ENCODE measurements around the gene SPATA9.
A peak's percentile ranks its signal among the peaks of the same experiment; 100 is the strongest.
"Not testable (repeated sequence)": the region's sequence is repeated elsewhere in the genome, so short reads cannot be mapped to it uniquely, and the experiment has no call there.

Gene SPATA9

DNA sequence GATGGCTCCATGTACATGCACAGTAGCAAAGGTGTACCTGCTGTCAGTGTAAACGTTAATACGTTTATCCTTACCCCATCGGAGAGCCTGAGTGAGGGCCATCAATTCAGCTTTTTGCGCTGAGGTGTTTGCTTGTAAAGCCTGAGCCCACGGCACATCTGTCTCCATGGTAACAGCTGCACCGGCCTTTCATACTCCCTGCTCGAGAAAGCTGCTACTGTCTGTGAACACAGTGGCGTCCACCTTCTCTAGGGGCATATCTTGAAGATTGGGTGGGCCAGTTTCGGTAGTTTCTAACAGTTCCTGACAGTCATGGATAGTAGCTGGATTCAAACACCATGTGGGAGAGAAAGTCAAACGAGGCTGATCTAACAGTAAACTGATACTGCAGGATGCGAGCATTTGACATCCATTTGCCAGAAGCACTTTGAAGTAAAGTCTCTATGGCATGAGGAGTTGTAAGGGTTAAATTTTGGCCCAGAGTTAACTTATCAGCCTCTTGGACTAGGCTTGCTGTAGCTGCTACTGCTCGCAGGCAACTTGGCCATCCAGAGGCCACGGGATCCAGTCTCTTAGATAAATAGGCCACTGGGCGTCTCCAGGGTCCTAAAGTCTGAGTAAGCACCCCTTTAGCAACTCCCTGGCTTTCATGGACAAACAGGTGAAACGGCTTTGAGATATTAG is 27.3 kb upstream of the SPATA9 start:
- H2AFZ ChIP-seq (ENCODE audit: insufficient read depth, low read length, poor library complexity): peak overlapping the region; percentile 26
- peak overlapping the region; percentile 55 for H3K18ac ChIP-seq (ENCODE audit: low read length)
- H4K91ac ChIP-seq (ENCODE audit: low read depth, low read length): peak overlapping the region; percentile 98
- H2BK120ac ChIP-seq (ENCODE audit: insufficient read depth, low read length, poor library complexity): peak overlapping the region; percentile 73
- peak overlapping the region; percentile 69 for H3K14ac ChIP-seq (ENCODE audit: low read length)
- no peak overlapping the region for H3K4me2 ChIP-seq (ENCODE audit: low read length)
- H3K79me1 ChIP-seq (ENCODE audit: low read length): peaks cover 34% of the 10 kb centered on the region
- H3K4me3 ChIP-seq (ENCODE audit: low read depth, low read length): no peak overlapping the region
- DNase-seq: peak in 1 of 2 donors; percentile 55
- peak overlapping the region; percentile 83 for H2BK12ac ChIP-seq (ENCODE audit: low read length)
- H2AK5ac ChIP-seq (ENCODE audit: low read length): peak overlapping the region; percentile 97
- H3K27me3 ChIP-seq (ENCODE audit: insufficient read depth, low read length): no peaks in the 10 kb centered on the region
- H3K36me3 ChIP-seq (ENCODE audit: control insufficient read depth in 1 of 2, insufficient read depth in 2 of 2, low read length in 2 of 2): no peaks in the 10 kb centered on the region
- no peaks in the 10 kb centered on the region for H3K9me3 ChIP-seq (ENCODE audit: insufficient read depth, low read depth, low read length)
- H3K9ac ChIP-seq (ENCODE audit: low read length): no peak overlapping the region
- WGBS (ENCODE audit: extremely low coverage, insufficient coverage, insufficient read length): no CpG with 5 or more reads among the region's 15 CpGs
- peak overlapping the region; percentile 31 for H4K8ac ChIP-seq (ENCODE audit: low read depth, low read length)
- no peak overlapping the region for H3K23ac ChIP-seq (ENCODE audit: low read length)
- peak overlapping the region; percentile 28 for H3K4ac ChIP-seq (ENCODE audit: low read depth, low read length)
- peak overlapping the region; percentile 97 for H3K27ac ChIP-seq (ENCODE audit: low read depth, low read length)
- peaks cover 12 to 18% of the 10 kb centered on the region in 2 experiments for H3K4me1 ChIP-seq (ENCODE audit: control insufficient read depth in 1 of 2, insufficient read depth in 2 of 2, low read length in 2 of 2)
- H4K12ac ChIP-seq (ENCODE audit: low read depth, low read length): no peak overlapping the region
- no peaks in the 10 kb centered on the region for H3K79me2 ChIP-seq (ENCODE audit: control insufficient read depth, insufficient read depth, low read length, poor library complexity)
- H2BK5ac ChIP-seq (ENCODE audit: low read depth, low read length, poor library complexity): peak overlapping the region; percentile 74

DNA sequence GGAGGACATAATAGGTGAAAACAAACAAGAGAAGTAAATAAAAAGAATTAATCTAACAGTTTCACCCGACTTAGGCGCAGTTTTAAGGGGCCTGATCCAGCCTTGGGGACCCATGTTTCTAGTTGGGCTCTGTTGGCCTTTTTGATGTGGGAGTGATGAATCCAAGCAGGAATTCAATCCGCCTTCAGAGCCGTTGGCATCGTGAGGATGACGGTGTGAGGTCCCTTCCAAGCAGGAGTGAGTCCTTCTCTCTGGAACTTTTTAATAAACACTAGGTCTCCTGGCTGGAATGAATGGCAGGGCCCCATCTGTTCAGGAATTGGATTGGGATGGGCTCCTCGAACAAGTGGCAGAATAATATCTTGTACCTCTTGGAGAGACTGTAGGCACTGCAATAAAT is 26.1 kb upstream of the SPATA9 start:
- Histone ChIP-seq H4K8ac (ENCODE audit: low read depth, low read length) (no peak overlapping the region), H3K27me3 (ENCODE audit: insufficient read depth, low read length) (no peaks in the 10 kb centered on the region), H3K79me2 (ENCODE audit: control insufficient read depth, insufficient read depth, low read length, poor library complexity) (no peaks in the 10 kb centered on the region), H2BK12ac (ENCODE audit: low read length) (peak overlapping the region; percentile 98), H3K23ac (ENCODE audit: low read length) (no peak overlapping the region), H3K4ac (ENCODE audit: low read depth, low read length) (peak overlapping the region; percentile 93), H3K27ac (ENCODE audit: low read depth, low read length) (no peak overlapping the region), H2BK5ac (ENCODE audit: low read depth, low read length, poor library complexity) (peak overlapping the region; percentile 64), H4K12ac (ENCODE audit: low read depth, low read length) (no peak overlapping the region), H3K18ac (ENCODE audit: low read length) (no peak overlapping the region), H4K91ac (ENCODE audit: low read depth, low read length) (peak overlapping the region; percentile 70), H2BK120ac (ENCODE audit: insufficient read depth, low read length, poor library complexity) (peak overlapping the region; percentile 73), H3K36me3 (ENCODE audit: control insufficient read depth in 1 of 2, insufficient read depth in 2 of 2, low read length in 2 of 2) (no peaks in the 10 kb centered on the region), H3K9me3 (ENCODE audit: insufficient read depth, low read depth, low read length) (no peaks in the 10 kb centered on the region), H3K79me1 (ENCODE audit: low read length) (peaks cover 32% of the 10 kb centered on the region), H3K14ac (ENCODE audit: low read length) (peak overlapping the region; percentile 18), H2AFZ (ENCODE audit: insufficient read depth, low read length, poor library complexity) (no peak overlapping the region), H3K4me1 (ENCODE audit: control insufficient read depth in 1 of 2, insufficient read depth in 2 of 2, low read length in 2 of 2) (peaks cover 12 to 18% of the 10 kb centered on the region in 2 experiments), H2AK5ac (ENCODE audit: low read length) (peak overlapping the region; percentile 39), H3K9ac (ENCODE audit: low read length) (no peak overlapping the region), H3K4me3 (ENCODE audit: low read depth, low read length) (no peak overlapping the region), H3K4me2 (ENCODE audit: low read length) (no peak overlapping the region)
- no CpG with 5 or more reads among the region's 7 CpGs for WGBS (ENCODE audit: extremely low coverage, insufficient coverage, insufficient read length)
- DNase-seq: no peak

DNA sequence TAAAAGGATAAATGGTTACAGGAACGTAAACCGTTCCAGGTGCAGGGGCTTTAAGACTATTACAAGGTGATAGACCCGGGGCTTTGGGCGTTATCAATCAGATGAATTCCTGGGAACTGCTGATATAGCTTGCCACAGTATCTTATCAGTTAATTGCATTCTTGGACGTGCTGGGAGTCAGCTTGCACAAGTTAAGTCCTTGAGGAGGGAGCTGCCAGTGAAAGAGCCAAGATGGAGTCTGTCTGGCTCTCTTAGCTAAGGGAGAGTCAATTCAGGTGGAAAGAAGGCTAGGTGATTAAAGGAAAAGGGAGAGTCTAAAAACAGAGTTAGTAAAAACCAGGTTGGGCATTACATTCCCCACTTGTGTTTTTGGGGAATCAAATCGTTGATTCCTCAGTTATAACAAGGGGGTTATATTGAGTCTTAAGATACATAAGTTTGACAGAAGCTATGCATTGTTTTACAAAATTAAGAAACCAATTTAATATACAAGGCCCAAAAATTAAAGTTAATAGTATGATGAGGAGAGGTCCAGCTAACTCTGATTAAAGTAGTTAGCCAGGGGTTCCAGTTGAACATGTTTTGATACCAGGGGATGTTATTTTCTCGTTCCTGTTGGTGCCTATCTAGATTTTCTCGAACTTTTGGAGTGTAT is 24.9 kb upstream of the SPATA9 start:
- WGBS (ENCODE audit: extremely low coverage, insufficient coverage, insufficient read length): no CpG with 5 or more reads among the region's 8 CpGs
- H3K4me2 ChIP-seq (ENCODE audit: low read length); H2AK5ac ChIP-seq (ENCODE audit: low read length); H2AFZ ChIP-seq (ENCODE audit: insufficient read depth, low read length, poor library complexity); H3K23ac ChIP-seq (ENCODE audit: low read length); H3K4ac ChIP-seq (ENCODE audit: low read depth, low read length); H3K9ac ChIP-seq (ENCODE audit: low read length); H3K36me3 ChIP-seq (ENCODE audit: control insufficient read depth in 1 of 2, insufficient read depth in 2 of 2, low read length in 2 of 2); H3K9me3 ChIP-seq (ENCODE audit: insufficient read depth, low read depth, low read length); H3K18ac ChIP-seq (ENCODE audit: low read length); H3K27ac ChIP-seq (ENCODE audit: low read depth, low read length); H3K4me3 ChIP-seq (ENCODE audit: low read depth, low read length); H3K27me3 ChIP-seq (ENCODE audit: insufficient read depth, low read length); H2BK120ac ChIP-seq (ENCODE audit: insufficient read depth, low read length, poor library complexity); H4K8ac ChIP-seq (ENCODE audit: low read depth, low read length); H3K79me2 ChIP-seq (ENCODE audit: control insufficient read depth, insufficient read depth, low read length, poor library complexity); H4K12ac ChIP-seq (ENCODE audit: low read depth, low read length); H3K14ac ChIP-seq (ENCODE audit: low read length); H2BK5ac ChIP-seq (ENCODE audit: low read depth, low read length, poor library complexity): not testable (repeated sequence)
- H3K79me1 ChIP-seq (ENCODE audit: low read length): peaks cover 35% of the 10 kb centered on the region
- H4K91ac ChIP-seq (ENCODE audit: low read depth, low read length): peak overlapping the region; percentile 25
- H3K4me1 ChIP-seq (ENCODE audit: control insufficient read depth in 1 of 2, insufficient read depth in 2 of 2, low read length in 2 of 2): peaks cover 12 to 18% of the 10 kb centered on the region in 2 experiments
- DNase-seq: peak in 1 of 2 donors; percentile 26
- H2BK12ac ChIP-seq (ENCODE audit: low read length): peak overlapping the region; percentile 29

DNA sequence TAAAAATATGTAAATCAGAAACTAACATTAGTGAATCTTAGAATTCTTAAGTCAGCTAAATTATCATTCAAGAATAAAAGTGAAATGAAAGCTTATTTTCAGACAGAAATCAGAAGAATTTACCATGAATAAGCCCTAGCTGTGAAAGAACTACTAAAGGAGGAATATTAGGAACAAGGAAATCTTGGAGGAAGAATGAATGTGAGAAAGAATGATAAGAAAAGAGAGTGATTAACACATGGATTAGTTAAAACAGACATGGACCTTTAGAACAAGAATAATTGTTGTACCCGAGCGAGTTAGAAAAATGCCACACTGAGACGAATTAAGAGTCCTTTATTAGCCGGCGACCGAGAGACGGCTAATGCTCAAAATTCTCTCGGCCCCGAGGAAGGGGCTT is 24.3 kb upstream of the SPATA9 start:
- H2BK5ac ChIP-seq (ENCODE audit: low read depth, low read length, poor library complexity): no peak overlapping the region
- no peak overlapping the region for H3K23ac ChIP-seq (ENCODE audit: low read length)
- no peaks in the 10 kb centered on the region for H3K27me3 ChIP-seq (ENCODE audit: insufficient read depth, low read length)
- H3K9me3 ChIP-seq (ENCODE audit: insufficient read depth, low read depth, low read length): no peaks in the 10 kb centered on the region
- no peak for DNase-seq
- H3K14ac ChIP-seq (ENCODE audit: low read length): no peak overlapping the region
- no peak overlapping the region for H3K18ac ChIP-seq (ENCODE audit: low read length)
- no peak overlapping the region for H3K4ac ChIP-seq (ENCODE audit: low read depth, low read length)
- no peak overlapping the region for H3K4me3 ChIP-seq (ENCODE audit: low read depth, low read length)
- H3K27ac ChIP-seq (ENCODE audit: low read depth, low read length): no peak overlapping the region
- H4K8ac ChIP-seq (ENCODE audit: low read depth, low read length): no peak overlapping the region
- H4K12ac ChIP-seq (ENCODE audit: low read depth, low read length): no peak overlapping the region
- no peaks in the 10 kb centered on the region for H3K79me2 ChIP-seq (ENCODE audit: control insufficient read depth, insufficient read depth, low read length, poor library complexity)
- H2AFZ ChIP-seq (ENCODE audit: insufficient read depth, low read length, poor library complexity): no peak overlapping the region
- no CpG with 5 or more reads among the region's 9 CpGs for WGBS (ENCODE audit: extremely low coverage, insufficient coverage, insufficient read length)
- peaks cover 12 to 18% of the 10 kb centered on the region in 2 experiments for H3K4me1 ChIP-seq (ENCODE audit: control insufficient read depth in 1 of 2, insufficient read depth in 2 of 2, low read length in 2 of 2)
- peaks cover 38% of the 10 kb centered on the region for H3K79me1 ChIP-seq (ENCODE audit: low read length)
- no peaks in the 10 kb centered on the region for H3K36me3 ChIP-seq (ENCODE audit: control insufficient read depth in 1 of 2, insufficient read depth in 2 of 2, low read length in 2 of 2)
- no peak overlapping the region for H4K91ac ChIP-seq (ENCODE audit: low read depth, low read length)
- H2BK120ac ChIP-seq (ENCODE audit: insufficient read depth, low read length, poor library complexity): no peak overlapping the region
- H3K9ac ChIP-seq (ENCODE audit: low read length): no peak overlapping the region
- H3K4me2 ChIP-seq (ENCODE audit: low read length): no peak overlapping the region
- H2BK12ac ChIP-seq (ENCODE audit: low read length): no peak overlapping the region
- H2AK5ac ChIP-seq (ENCODE audit: low read length): no peak overlapping the region

Measured in trophoblast cell (in vitro differentiated cells and primary cell).